ENCODE results near the gene TERB1.

TERB1 gene

GRCh38 chr16:66848172-66848571, 46.8 kb upstream of the TERB1 start:
- Histone ChIP-seq H3K27me3 (ENCODE audit: insufficient read depth, low read depth) (no peaks in the 10 kb centered on the region), H2AFZ (ENCODE audit: low read depth) (no peak overlapping the region), H3K9ac (no peak overlapping the region), H3K4me3 (IDR thresholded peaks at IDR 0.05; ENCODE audit: insufficient read depth, low read depth, low read length) (no peak overlapping the region), H3K27ac (no peak overlapping the region), H4K20me1 (ENCODE audit: insufficient read depth) (no peaks in the 10 kb centered on the region), H3K79me2 (ENCODE audit: insufficient read depth, low read depth) (no peaks in the 10 kb centered on the region), H3K4me1 (ENCODE audit: low read depth, poor library complexity, severe bottlenecking) (no peaks in the 10 kb centered on the region), H3K36me3 (ENCODE audit: insufficient read depth) (no peaks in the 10 kb centered on the region), H3K4me2 (no peak overlapping the region)
- TF ChIP-seq CTCF (conservative IDR thresholded peaks at IDR 0.05; ENCODE audit: low read depth, low read length): no peak

GRCh38 chr16:66847533-66848067, 46.2 kb upstream of the TERB1 start:
- no peaks in the 10 kb centered on the region for H4K20me1 ChIP-seq (ENCODE audit: insufficient read depth)
- H3K4me2 ChIP-seq: no peak overlapping the region
- no peaks in the 10 kb centered on the region for H3K36me3 ChIP-seq (ENCODE audit: insufficient read depth)
- H2AFZ ChIP-seq (ENCODE audit: low read depth): no peak overlapping the region
- no peaks in the 10 kb centered on the region for H3K79me2 ChIP-seq (ENCODE audit: insufficient read depth, low read depth)
- H3K4me3 ChIP-seq (IDR thresholded peaks at IDR 0.05; ENCODE audit: insufficient read depth, low read depth, low read length): no peak overlapping the region
- no peak overlapping the region for H3K27ac ChIP-seq
- H3K27me3 ChIP-seq (ENCODE audit: insufficient read depth, low read depth): no peaks in the 10 kb centered on the region
- no peak for TF ChIP-seq CTCF (conservative IDR thresholded peaks at IDR 0.05; ENCODE audit: low read depth, low read length)
- no peak overlapping the region for H3K9ac ChIP-seq
- no peaks in the 10 kb centered on the region for H3K4me1 ChIP-seq (ENCODE audit: low read depth, poor library complexity, severe bottlenecking)

- TF ChIP-seq CTCF (conservative IDR thresholded peaks at IDR 0.05; ENCODE audit: low read depth, low read length): no peak
- no peak overlapping the region for H3K4me2 ChIP-seq
- H3K4me3 ChIP-seq (IDR thresholded peaks at IDR 0.05; ENCODE audit: insufficient read depth, low read depth, low read length): no peak overlapping the region
- no peak overlapping the region for H3K9ac ChIP-seq
- H3K4me1 ChIP-seq (ENCODE audit: low read depth, poor library complexity, severe bottlenecking): no peaks in the 10 kb centered on the region
- H3K36me3 ChIP-seq (ENCODE audit: insufficient read depth): no peaks in the 10 kb centered on the region
- H4K20me1 ChIP-seq (ENCODE audit: insufficient read depth): no peaks in the 10 kb centered on the region
- no peaks in the 10 kb centered on the region for H3K79me2 ChIP-seq (ENCODE audit: insufficient read depth, low read depth)
- H3K27ac ChIP-seq: no peak overlapping the region
- no peaks in the 10 kb centered on the region for H3K27me3 ChIP-seq (ENCODE audit: insufficient read depth, low read depth)
- no peak overlapping the region for H2AFZ ChIP-seq (ENCODE audit: low read depth)
Measured at GRCh38 chr16:66846831-66847230, 45.4 kb upstream of the TERB1 start.

GRCh38 chr16:66846266-66846665, 44.9 kb upstream of the TERB1 start:
- Histone ChIP-seq H3K4me1 (ENCODE audit: low read depth, poor library complexity, severe bottlenecking) (no peaks in the 10 kb centered on the region), H3K27ac (no peak overlapping the region), H3K79me2 (ENCODE audit: insufficient read depth, low read depth) (no peaks in the 10 kb centered on the region), H3K4me2 (no peak overlapping the region), H3K9ac (no peak overlapping the region), H3K36me3 (ENCODE audit: insufficient read depth) (no peaks in the 10 kb centered on the region), H3K27me3 (ENCODE audit: insufficient read depth, low read depth) (no peaks in the 10 kb centered on the region), H3K4me3 (IDR thresholded peaks at IDR 0.05; ENCODE audit: insufficient read depth, low read depth, low read length) (no peak overlapping the region), H2AFZ (ENCODE audit: low read depth) (no peak overlapping the region), H4K20me1 (ENCODE audit: insufficient read depth) (no peaks in the 10 kb centered on the region)
- no peak for TF ChIP-seq CTCF (conservative IDR thresholded peaks at IDR 0.05; ENCODE audit: low read depth, low read length)

Measured in KMS-11 (cell line).